Nucleus accumbens (tissue), 56 donors: ENCODE measurements around the gene FAM20C.

Source experiments
- DNase-seq, 56 donors: peaks; one replicate each; lab custom pipeline; 2025; lab: John Stamatoyannopoulos, UW

FAM20C gene

GRCh38 chr7:278081-278480 lies 85.7 kb downstream of the FAM20C start:
- no peak for DNase-seq

- DNase-seq = no peak
Measured at GRCh38 chr7:279821-280220, 87.5 kb downstream of the FAM20C start.

- no peak for DNase-seq
Measured at GRCh38 chr7:280461-280860, 88.1 kb downstream of the FAM20C start.

- no peak for DNase-seq
Measured at GRCh38 chr7:281637-282036, 89.3 kb downstream of the FAM20C start.

GRCh38 chr7:282621-283020 lies 90.2 kb downstream of the FAM20C start:
- no peak for DNase-seq

- DNase-seq = no peak
Measured at GRCh38 chr7:284762-285722, 92.7 kb downstream of the FAM20C start.

- no peak for DNase-seq
Measured at GRCh38 chr7:285731-286130, 93.4 kb downstream of the FAM20C start.

GRCh38 chr7:286266-286665 lies 93.9 kb downstream of the FAM20C start:
- DNase-seq = no peak

GRCh38 chr7:288671-289101 lies 96.3 kb downstream of the FAM20C start:
- DNase-seq = no peak

- DNase-seq = no peak
Measured at GRCh38 chr7:289209-289755, 96.9 kb downstream of the FAM20C start.

- DNase-seq = no peak
Measured at GRCh38 chr7:289756-290553, 97.6 kb downstream of the FAM20C start, which contains the start of gene FOXL3. Gene FOXL3 (plus strand): TSS chr7:290170. CDS start chr7:290170, 0 bp downstream.

GRCh38 chr7:290554-291372 lies 98.4 kb downstream of the FAM20C start:
- no peak for DNase-seq

GRCh38 chr7:291373-292092 lies 99.2 kb downstream of the FAM20C start:
- DNase-seq = no peak

- DNase-seq = no peak
Measured at GRCh38 chr7:292226-292625, 99.9 kb downstream of the FAM20C start.

- DNase-seq = no peak
Measured at GRCh38 chr7:292826-293225, 100.5 kb downstream of the FAM20C start.

- no peak for DNase-seq
Measured at GRCh38 chr7:293681-294439, 101.5 kb downstream of the FAM20C start.

GRCh38 chr7:294440-295154 lies 102.2 kb downstream of the FAM20C start:
- no peak for DNase-seq
